MCF 10A (cell line): ENCODE measurements around the gene DIDO1. TPM values are rescaled to one million over a fixed set of nuclear protein-coding genes. Genes with fewer than 3 reads are reported as not detected.

Experiments used
- BruUV-seq: library from RNA; stranded (reverse); fragments of 400-500 nt; replicated peaks from 2 replicates; lab custom pipeline; 2021; lab: Mats Ljungman, UMichigan
- CTCF ChIA-PET: fragments of 300-600 bp; sonication (Branson Sonifier 250); formaldehyde crosslinking; extraction: SDS; loops from one replicate; lab custom pipeline; 2021; ENCODE audit warnings: antibody characterized with exemption, inconsistent platforms; lab: Yijun Ruan, JAX
- POLR2A ChIA-PET: fragments of 300-600, 350-650 bp; sonication (Branson Sonifier 250); formaldehyde crosslinking; extraction: SDS; loops from one replicate; lab custom pipeline; 2020; ENCODE audit warnings: antibody characterized with exemption, inconsistent platforms; lab: Yijun Ruan, JAX
- DNase-seq: peaks from one replicate; pipeline ENCODE4 v3.0.0-alpha.2; 2018; ENCODE audit not compliant: unreplicated experiment
- H3K27ac Mint-ChIP-seq: one replicate; pipeline ENCODE4 v1.8.0; 2022; ENCODE audit warnings: mild to moderate bottlenecking, low read depth, mixed read lengths; ENCODE audit not compliant: unreplicated experiment
- H3K27me3 Mint-ChIP-seq: one replicate; pipeline ENCODE4 v1.8.0; 2022; ENCODE audit warnings: mixed read lengths; ENCODE audit not compliant: insufficient read depth, unreplicated experiment
- H3K36me3 Mint-ChIP-seq: one replicate; pipeline ENCODE4 v1.8.0; 2022; ENCODE audit warnings: mild to moderate bottlenecking, moderate library complexity, mixed read lengths; ENCODE audit not compliant: insufficient read depth, unreplicated experiment
- H3K4me1 Mint-ChIP-seq: one replicate; pipeline ENCODE4 v1.8.0; 2022; ENCODE audit warnings: mixed read lengths; ENCODE audit not compliant: insufficient read depth, unreplicated experiment
- H3K4me3 Mint-ChIP-seq: one replicate; pipeline ENCODE4 v1.8.0; 2022; ENCODE audit warnings: mild to moderate bottlenecking, moderate library complexity, mixed read lengths; ENCODE audit not compliant: unreplicated experiment
- H3K9me3 Mint-ChIP-seq: one replicate; pipeline ENCODE4 v1.8.0; 2022; ENCODE audit warnings: mixed read lengths; ENCODE audit not compliant: unreplicated experiment
- intact Hi-C: fragments of 100-400 bp; cut with micrococcal nuclease; formaldehyde crosslinking; loops from 2 replicates; pipeline ENCODE4 v1.14.1; 2022
- total RNA-seq: library from RNA; stranded (reverse); gene quantifications from 2 replicates; pipeline ENCODE4 v1.2.3, GENCODE V29; 2022
- TF ChIP-seq, protein P1 (sequence below): fragments of 200-600 bp; IDR thresholded peaks from one replicate; pipeline ENCODE4 v1.8.0; 2022; ENCODE audit warnings: antibody characterized with exemption, mild to moderate bottlenecking; ENCODE audit not compliant: unreplicated experiment

DIDO1 gene
- total RNA-seq, 1 experiment from 2014 or later, result 36.8 TPM

DNA sequence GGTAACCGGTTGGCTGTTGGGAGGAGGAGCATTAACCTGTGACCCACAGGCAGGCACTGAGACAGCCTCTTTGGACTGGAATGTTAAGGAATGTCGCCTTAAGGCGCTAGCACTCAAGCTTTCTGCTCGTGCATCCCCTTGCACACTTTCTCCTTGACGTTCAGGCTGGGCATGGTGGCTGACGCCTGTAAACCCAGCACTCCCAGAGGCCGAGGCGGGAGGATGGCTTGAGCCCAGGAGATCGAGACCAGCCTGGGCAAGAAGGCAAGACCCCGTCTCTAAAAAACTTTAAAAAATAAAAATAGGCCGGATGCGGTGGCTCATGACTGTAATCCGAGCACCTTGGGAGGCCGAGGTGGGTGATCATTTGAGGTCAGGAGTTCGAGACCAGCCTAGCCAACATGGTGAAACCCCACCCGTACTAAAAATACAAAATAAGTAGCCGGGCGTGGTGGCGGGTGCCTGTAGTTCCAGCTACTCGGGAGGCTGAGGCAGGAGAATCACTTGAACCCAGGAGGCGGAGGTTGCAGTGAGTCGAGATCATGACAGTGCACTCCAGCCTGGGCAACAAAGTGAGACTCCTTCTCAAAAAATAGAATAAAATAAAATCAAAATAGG is 9.8 kb upstream of the DIDO1 start:
- TF ChIP-seq, protein P1, sequence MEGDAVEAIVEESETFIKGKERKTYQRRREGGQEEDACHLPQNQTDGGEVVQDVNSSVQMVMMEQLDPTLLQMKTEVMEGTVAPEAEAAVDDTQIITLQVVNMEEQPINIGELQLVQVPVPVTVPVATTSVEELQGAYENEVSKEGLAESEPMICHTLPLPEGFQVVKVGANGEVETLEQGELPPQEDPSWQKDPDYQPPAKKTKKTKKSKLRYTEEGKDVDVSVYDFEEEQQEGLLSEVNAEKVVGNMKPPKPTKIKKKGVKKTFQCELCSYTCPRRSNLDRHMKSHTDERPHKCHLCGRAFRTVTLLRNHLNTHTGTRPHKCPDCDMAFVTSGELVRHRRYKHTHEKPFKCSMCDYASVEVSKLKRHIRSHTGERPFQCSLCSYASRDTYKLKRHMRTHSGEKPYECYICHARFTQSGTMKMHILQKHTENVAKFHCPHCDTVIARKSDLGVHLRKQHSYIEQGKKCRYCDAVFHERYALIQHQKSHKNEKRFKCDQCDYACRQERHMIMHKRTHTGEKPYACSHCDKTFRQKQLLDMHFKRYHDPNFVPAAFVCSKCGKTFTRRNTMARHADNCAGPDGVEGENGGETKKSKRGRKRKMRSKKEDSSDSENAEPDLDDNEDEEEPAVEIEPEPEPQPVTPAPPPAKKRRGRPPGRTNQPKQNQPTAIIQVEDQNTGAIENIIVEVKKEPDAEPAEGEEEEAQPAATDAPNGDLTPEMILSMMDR, result no peak
- no TSS peak for BruUV-seq
- H3K36me3 Mint-ChIP-seq, result peaks cover 30% of the 10 kb centered on the region
- H3K27me3 Mint-ChIP-seq, result no peaks in the 10 kb centered on the region
- no peaks in the 10 kb centered on the region for H3K9me3 Mint-ChIP-seq
- no peak for DNase-seq
- H3K4me3 Mint-ChIP-seq, result no peak overlapping the region
- no peak overlapping the region for H3K27ac Mint-ChIP-seq
- intact Hi-C loops, result no loop called here
- CTCF ChIA-PET, result interaction anchor here (0.6 to 2.0 kb wide), 7 partner anchors 9 to 142 kb away, joined by 3 to 11 read pairs (median 4); partner anchors contain the start of gene DIDO1
- peaks cover 15% of the 10 kb centered on the region for H3K4me1 Mint-ChIP-seq
- POLR2A ChIA-PET, result interaction anchor here (0.6 to 6.4 kb wide), 7 partner anchors 10 to 165 kb away, joined by 3 to 341 read pairs (median 20); partner anchors contain the start of genes DIDO1 and TCFL5

DNA sequence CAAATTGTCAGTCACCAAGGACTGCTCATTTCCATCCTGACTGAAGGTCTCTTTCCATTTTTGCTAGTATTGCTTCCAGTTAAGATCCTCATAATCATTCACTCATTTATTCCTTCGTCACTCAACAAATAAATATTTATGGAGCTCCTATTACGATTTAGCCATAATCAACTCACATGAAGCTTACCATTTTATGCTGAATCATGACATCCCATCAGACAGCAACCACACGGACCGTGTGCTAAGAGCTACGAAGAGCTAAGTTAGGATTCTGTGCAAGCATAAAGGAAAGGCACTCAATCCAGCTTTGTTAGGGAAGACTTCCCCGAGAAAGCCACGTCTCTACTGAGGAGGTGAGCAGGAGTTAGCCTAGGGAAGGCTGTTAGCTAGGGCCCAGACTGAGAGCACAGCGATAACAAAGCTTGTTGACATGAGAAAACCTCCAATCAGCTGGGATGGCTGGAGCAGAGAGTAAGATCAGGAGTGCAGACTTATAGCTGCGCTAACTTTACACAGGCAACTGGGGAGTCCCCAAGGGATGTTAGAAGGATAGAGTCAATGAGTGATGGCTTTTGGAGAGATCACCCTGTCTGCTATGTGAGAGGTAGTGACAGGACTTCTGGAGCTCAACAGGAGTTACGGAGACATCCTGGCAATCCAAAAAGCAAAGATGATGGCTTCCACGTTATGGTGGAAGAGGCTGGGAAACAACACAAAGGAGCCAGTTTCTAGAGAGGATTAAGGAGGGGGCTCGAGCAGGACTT is 9.1 kb upstream of the DIDO1 start:
- ChIA-PET CTCF (interaction anchor here (0.5 to 1.8 kb wide), 9 partner anchors 8 to 813 kb away, joined by 3 to 9 read pairs (median 3); partner anchors contain the start of gene LSM14B), POLR2A (interaction anchor here (0.6 to 6.4 kb wide), 3 partner anchors 9 to 22 kb away, joined by 3 to 341 read pairs (median 24); partner anchors contain the start of gene DIDO1)
- no peak overlapping the region for H3K27ac Mint-ChIP-seq
- BruUV-seq, result no TSS peak
- intact Hi-C loops, result no loop called here
- H3K9me3 Mint-ChIP-seq, result no peaks in the 10 kb centered on the region
- H3K27me3 Mint-ChIP-seq, result no peaks in the 10 kb centered on the region
- H3K4me3 Mint-ChIP-seq, result no peak overlapping the region
- TF ChIP-seq, protein P1, result no peak
- H3K36me3 Mint-ChIP-seq, result peaks cover 25% of the 10 kb centered on the region
- DNase-seq, result no peak
- H3K4me1 Mint-ChIP-seq, result peaks cover 17% of the 10 kb centered on the region

DNA sequence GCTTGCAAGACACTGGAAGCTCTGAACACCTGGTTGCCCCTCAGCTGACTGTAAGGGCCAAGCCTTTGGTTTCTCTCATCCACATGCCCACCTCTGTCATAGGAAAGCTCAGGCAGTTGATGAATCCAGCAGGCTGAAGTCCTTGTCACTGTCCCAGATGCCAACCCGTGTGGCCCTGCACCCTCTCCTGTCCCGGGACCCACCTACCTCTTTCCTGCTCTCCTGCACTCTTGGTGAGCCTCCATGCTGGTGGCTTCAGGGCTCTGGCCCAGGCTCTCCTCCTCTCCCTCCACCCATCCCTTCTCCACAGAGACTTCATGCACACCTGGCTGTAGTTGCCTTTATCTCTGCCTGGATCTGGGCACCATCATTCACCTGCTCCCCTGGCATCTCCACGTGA is 7.7 kb upstream of the DIDO1 start:
- TF ChIP-seq, protein P1, result no peak
- intact Hi-C loops, result no loop called here
- ChIA-PET POLR2A (interaction anchor here (0.7 to 6.4 kb wide), 4 partner anchors 8 to 41 kb away, joined by 3 to 341 read pairs (median 5); partner anchors contain the start of gene DIDO1), CTCF (interaction anchor here (0.7 to 1.7 kb wide), 5 partner anchors 9 to 733 kb away, joined by 3 to 9 read pairs (median 3); no protein-coding TSS in a partner anchor)
- BruUV-seq, result no TSS peak
- no peak overlapping the region for H3K4me3 Mint-ChIP-seq
- no peaks in the 10 kb centered on the region for H3K9me3 Mint-ChIP-seq
- H3K4me1 Mint-ChIP-seq, result peaks cover 13% of the 10 kb centered on the region
- no peaks in the 10 kb centered on the region for H3K27me3 Mint-ChIP-seq
- DNase-seq, result no peak
- peaks cover 25% of the 10 kb centered on the region for H3K36me3 Mint-ChIP-seq
- H3K27ac Mint-ChIP-seq, result no peak overlapping the region

DNA sequence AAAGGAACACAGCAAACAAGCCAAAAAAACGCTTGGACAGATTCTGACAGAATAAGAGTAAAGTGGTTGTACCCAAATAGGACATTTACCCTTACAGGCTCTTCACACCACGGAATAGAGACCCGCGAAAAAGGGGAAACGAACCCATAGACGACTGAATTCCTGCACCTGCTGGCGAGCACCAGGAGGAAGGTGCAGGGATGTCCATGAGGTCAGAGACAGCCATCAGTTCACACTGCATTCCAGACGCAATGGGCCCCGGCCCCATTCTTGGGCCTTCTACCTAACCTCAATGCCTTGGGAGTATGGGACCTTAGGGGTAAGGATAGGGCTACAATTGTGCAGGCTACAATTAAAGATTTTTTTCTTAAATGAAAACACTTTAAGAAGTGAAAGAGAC is 5.2 kb upstream of the DIDO1 start:
- TF ChIP-seq, protein P1, result no peak
- Mint-ChIP-seq H3K27me3 (no peaks in the 10 kb centered on the region), H3K9me3 (no peaks in the 10 kb centered on the region), H3K27ac (no peak overlapping the region), H3K36me3 (peaks cover 13% of the 10 kb centered on the region), H3K4me1 (peaks cover 15% of the 10 kb centered on the region), H3K4me3 (no peak overlapping the region)
- no peak for DNase-seq
- BruUV-seq, result no TSS peak
- intact Hi-C loops, result no loop called here
- POLR2A ChIA-PET, result interaction anchor here (1.2 kb wide), 1 partner anchor 14 kb away, joined by 4 read pairs; no protein-coding TSS in a partner anchor
- CTCF ChIA-PET, result interaction anchor here (0.7 kb wide), 1 partner anchor 58 kb away, joined by 3 read pairs; no protein-coding TSS in a partner anchor
